ENCODE results near the gene LRP2. TPM values are rescaled to one million over a fixed set of nuclear protein-coding genes. Genes with fewer than 3 reads are reported as not detected.

Gene LRP2
- total and polyA plus RNA-seq, 2 of the 4 experiments (the other 2 are of a cell fraction): not detected

DNA sequence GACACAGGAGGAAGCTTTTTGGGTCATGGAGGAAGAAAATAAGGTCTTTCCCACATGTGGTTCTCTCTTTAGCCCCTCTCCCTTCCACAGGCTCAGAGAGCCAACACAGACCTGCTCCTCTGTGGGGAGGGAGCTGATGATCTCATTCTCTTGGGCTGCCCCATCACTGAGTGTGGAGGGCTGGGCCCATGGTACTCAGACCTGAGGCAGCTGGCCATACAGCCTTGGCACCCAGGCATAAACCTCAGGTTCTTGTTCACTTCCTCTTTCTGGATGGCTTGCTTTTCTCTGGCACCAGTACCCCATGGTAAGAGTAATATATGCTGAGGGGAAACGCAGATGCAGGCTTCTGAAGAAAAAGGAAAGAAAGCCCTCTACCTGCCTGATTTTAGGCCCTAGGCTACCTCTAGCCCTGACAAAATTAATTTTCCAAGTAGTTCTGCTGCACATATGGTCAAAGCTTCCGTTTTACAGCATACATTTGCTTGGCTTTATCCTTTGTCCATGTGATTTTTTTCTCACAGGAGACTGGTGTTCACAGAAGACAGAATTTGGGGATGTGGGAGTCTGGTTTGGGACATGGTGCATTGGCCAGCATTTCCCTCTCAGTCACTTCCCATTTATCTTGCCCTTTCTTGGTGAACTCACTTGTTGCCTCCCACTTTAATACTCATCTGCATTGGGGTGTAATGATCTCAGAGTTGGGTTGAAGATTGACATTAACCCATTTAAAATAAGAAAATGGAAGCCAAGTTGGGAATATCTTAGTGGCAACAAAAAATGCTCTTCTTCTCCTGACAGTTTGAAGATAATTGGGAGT, 281.9 kb downstream of the LRP2 start:
- Histone ChIP-seq H4K5ac (ENCODE audit: low read depth, low read length) (no peak overlapping the region), H3K4me1 (ENCODE audit: control insufficient read depth, insufficient read depth, low read length) (no peaks in the 10 kb centered on the region), H2AK5ac (ENCODE audit: low read depth, low read length) (no peak overlapping the region), H2BK20ac (ENCODE audit: low read depth, low read length) (no peak overlapping the region), H3K27ac (ENCODE audit: insufficient read depth, low read length) (no peak overlapping the region), H3K27me3 (ENCODE audit: control insufficient read depth, insufficient read depth, low read length) (no peaks in the 10 kb centered on the region), H3K56ac (ENCODE audit: extremely low read depth, insufficient read depth, low read length) (no peak overlapping the region), H3K4ac (ENCODE audit: low read depth, low read length) (no peak overlapping the region), H2BK120ac (ENCODE audit: low read depth, low read length) (no peak overlapping the region), H3K9ac (ENCODE audit: low read depth, low read length) (no peak overlapping the region), H2BK5ac (ENCODE audit: low read depth, low read length, poor library complexity, severe bottlenecking) (no peak overlapping the region), H3K23ac (ENCODE audit: low read depth, low read length) (no peak overlapping the region), H3K18ac (ENCODE audit: low read depth, low read length) (no peak overlapping the region), H3K4me2 (ENCODE audit: low read depth, low read length) (no peak overlapping the region), H4K20me1 (ENCODE audit: insufficient read depth, low read length) (no peaks in the 10 kb centered on the region), H3K4me3 (ENCODE audit: insufficient read depth, low read depth, low read length) (no peak overlapping the region), H2AFZ (replicated peaks; ENCODE audit: low read length, poor library complexity) (no peak overlapping the region), H4K8ac (ENCODE audit: low read depth in 2 of 2, low read length in 2 of 2) (no peak overlapping the region), H4K91ac (ENCODE audit: insufficient read depth, low read depth, low read length) (no peak overlapping the region), H3K14ac (replicated peaks; ENCODE audit: low read depth, low read length) (no peak overlapping the region), H2AK9ac (replicated peaks; ENCODE audit: low read depth, low read length, poor library complexity) (no peak overlapping the region), H3K36me3 (ENCODE audit: control insufficient read depth, insufficient read depth, low read length) (no peaks in the 10 kb centered on the region), H3K79me1 (ENCODE audit: low read depth in 1 of 2, low read length in 2 of 2) (no peaks in the 10 kb centered on the region), H2BK15ac (ENCODE audit: low read depth, low read length) (no peak overlapping the region), H3K9me3 (ENCODE audit: control insufficient read depth, insufficient read depth, low read length) (peaks cover 2% of the 10 kb centered on the region; the same call in 1 of the 2 replicates), H3K9me1 (ENCODE audit: insufficient read depth, low read length) (no peaks in the 10 kb centered on the region)
- no CpG with 5 or more reads among the region's 2 CpGs for WGBS, 2 experiments (ENCODE audit: extremely low coverage in 2 of 2, insufficient read length in 1 of 2)
- intact Hi-C loops (cut with micrococcal nuclease) (no loop called here), dilution Hi-C loops (cut with HindIII; ENCODE audit: low sequenced_read_pairs, unreplicated experiment) (no loop called here), in situ Hi-C loops (cut with MboI; ENCODE audit: low sequenced_read_pairs) (no loop called here)
- ATAC-seq (ENCODE audit: low read depth) (no peak), DNase-seq (no peak)
- POLR2A ChIA-PET (ENCODE audit: unreplicated experiment): no interaction called here
- CTCF ChIA-PET: no interaction called here
- BruUV-seq (replicated peaks): no TSS peak
- no peak for TF ChIP-seq BHLHE40 (IDR thresholded peaks at IDR 0.05; ENCODE audit: low read depth, low read length)
- TF ChIP-seq MAZ (IDR thresholded peaks at IDR 0.05; ENCODE audit: borderline replicate concordance, low read depth, low read length): no peak
- no peak for TF ChIP-seq RCOR1 (IDR thresholded peaks at IDR 0.05; ENCODE audit: insufficient replicate concordance, low read length)
- TF ChIP-seq MAFK (IDR thresholded peaks at IDR 0.05; ENCODE audit: low read depth, low read length): no peak
- TF ChIP-seq, protein P1, sequence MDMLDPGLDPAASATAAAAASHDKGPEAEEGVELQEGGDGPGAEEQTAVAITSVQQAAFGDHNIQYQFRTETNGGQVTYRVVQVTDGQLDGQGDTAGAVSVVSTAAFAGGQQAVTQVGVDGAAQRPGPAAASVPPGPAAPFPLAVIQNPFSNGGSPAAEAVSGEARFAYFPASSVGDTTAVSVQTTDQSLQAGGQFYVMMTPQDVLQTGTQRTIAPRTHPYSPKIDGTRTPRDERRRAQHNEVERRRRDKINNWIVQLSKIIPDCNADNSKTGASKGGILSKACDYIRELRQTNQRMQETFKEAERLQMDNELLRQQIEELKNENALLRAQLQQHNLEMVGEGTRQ (IDR thresholded peaks at IDR 0.05; ENCODE audit: low read depth, low read length): no peak
- TF ChIP-seq MXI1 (IDR thresholded peaks at IDR 0.05; ENCODE audit: borderline replicate concordance, low read depth, low read length): no peak
- TF ChIP-seq SMC3 (IDR thresholded peaks at IDR 0.05; ENCODE audit: low read depth, low read length): no peak
- no peak for TF ChIP-seq NFE2L2 (IDR thresholded peaks at IDR 0.05; ENCODE audit: low read depth, low read length)
- TF ChIP-seq, protein P2, sequence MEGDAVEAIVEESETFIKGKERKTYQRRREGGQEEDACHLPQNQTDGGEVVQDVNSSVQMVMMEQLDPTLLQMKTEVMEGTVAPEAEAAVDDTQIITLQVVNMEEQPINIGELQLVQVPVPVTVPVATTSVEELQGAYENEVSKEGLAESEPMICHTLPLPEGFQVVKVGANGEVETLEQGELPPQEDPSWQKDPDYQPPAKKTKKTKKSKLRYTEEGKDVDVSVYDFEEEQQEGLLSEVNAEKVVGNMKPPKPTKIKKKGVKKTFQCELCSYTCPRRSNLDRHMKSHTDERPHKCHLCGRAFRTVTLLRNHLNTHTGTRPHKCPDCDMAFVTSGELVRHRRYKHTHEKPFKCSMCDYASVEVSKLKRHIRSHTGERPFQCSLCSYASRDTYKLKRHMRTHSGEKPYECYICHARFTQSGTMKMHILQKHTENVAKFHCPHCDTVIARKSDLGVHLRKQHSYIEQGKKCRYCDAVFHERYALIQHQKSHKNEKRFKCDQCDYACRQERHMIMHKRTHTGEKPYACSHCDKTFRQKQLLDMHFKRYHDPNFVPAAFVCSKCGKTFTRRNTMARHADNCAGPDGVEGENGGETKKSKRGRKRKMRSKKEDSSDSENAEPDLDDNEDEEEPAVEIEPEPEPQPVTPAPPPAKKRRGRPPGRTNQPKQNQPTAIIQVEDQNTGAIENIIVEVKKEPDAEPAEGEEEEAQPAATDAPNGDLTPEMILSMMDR (conservative IDR thresholded peaks at IDR 0.05; ENCODE audit: low read depth, low read length): no peak
- TF ChIP-seq CEBPB (IDR thresholded peaks at IDR 0.05; ENCODE audit: low read depth, low read length): no peak
- no peak for TF ChIP-seq POLR2A (IDR thresholded peaks at IDR 0.05; ENCODE audit: low read depth, low read length)
- TF ChIP-seq CHD1 (IDR thresholded peaks at IDR 0.05; ENCODE audit: low read depth, low read length): no peak
- TF ChIP-seq RFX5 (IDR thresholded peaks at IDR 0.05; ENCODE audit: low read depth, low read length): no peak
- TF ChIP-seq FOS (IDR thresholded peaks at IDR 0.05; ENCODE audit: low read depth, low read length): no peak
- TF ChIP-seq, protein P3, sequence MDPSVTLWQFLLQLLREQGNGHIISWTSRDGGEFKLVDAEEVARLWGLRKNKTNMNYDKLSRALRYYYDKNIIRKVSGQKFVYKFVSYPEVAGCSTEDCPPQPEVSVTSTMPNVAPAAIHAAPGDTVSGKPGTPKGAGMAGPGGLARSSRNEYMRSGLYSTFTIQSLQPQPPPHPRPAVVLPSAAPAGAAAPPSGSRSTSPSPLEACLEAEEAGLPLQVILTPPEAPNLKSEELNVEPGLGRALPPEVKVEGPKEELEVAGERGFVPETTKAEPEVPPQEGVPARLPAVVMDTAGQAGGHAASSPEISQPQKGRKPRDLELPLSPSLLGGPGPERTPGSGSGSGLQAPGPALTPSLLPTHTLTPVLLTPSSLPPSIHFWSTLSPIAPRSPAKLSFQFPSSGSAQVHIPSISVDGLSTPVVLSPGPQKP (IDR thresholded peaks at IDR 0.05; ENCODE audit: borderline replicate concordance, low read depth, low read length): no peak
- TF ChIP-seq RAD21 (IDR thresholded peaks at IDR 0.05; ENCODE audit: low read length): no peak
